Measurements from ENCODE around the gene HERC3. TPM values are rescaled to one million over a fixed set of nuclear protein-coding genes. Genes with fewer than 3 reads are reported as not detected.

HERC3 gene
- total RNA-seq, 1 experiment from 2014 or later, result 10.5 TPM

DNA sequence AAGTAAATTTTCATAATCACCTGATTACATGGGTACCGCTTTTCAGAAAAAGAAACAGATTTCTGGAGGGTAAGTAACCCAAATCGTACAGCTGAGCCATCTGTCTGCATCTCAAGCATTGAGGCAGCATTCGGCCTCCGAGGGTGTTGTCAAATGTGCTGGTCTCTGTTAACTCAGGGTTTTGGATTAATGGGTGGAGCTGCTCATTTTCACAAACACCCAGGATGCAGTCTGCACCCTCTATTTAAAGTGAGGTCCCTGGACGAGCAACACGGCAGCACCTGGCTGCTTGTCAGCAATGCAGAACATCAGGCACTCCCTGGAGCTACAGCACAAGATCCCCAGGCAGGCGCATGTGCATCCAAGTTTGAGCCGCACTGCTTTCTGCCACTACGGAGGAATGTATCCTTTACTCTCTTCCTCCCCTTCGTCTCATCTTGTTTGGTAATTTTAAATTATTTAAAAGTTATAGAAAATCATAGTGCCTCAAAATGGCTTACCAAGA lies 130.0 kb downstream of the HERC3 start:
- BruUV-seq (replicated peaks), result no TSS peak
- no peak overlapping the region for H3K4me3 Mint-ChIP-seq (ENCODE audit: unreplicated experiment)
- POLR2A ChIA-PET, result no interaction called here
- H3K4me3 ChIP-seq (ENCODE audit: low read depth, low read length), result no peak overlapping the region
- H3K9me3 Mint-ChIP-seq (ENCODE audit: unreplicated experiment), result peaks cover 8% of the 10 kb centered on the region
- H3K36me3 Mint-ChIP-seq (ENCODE audit: insufficient read depth, unreplicated experiment), result peaks cover 1% of the 10 kb centered on the region
- H3K27ac Mint-ChIP-seq (ENCODE audit: unreplicated experiment), result no peak overlapping the region
- TF ChIP-seq, protein P1, sequence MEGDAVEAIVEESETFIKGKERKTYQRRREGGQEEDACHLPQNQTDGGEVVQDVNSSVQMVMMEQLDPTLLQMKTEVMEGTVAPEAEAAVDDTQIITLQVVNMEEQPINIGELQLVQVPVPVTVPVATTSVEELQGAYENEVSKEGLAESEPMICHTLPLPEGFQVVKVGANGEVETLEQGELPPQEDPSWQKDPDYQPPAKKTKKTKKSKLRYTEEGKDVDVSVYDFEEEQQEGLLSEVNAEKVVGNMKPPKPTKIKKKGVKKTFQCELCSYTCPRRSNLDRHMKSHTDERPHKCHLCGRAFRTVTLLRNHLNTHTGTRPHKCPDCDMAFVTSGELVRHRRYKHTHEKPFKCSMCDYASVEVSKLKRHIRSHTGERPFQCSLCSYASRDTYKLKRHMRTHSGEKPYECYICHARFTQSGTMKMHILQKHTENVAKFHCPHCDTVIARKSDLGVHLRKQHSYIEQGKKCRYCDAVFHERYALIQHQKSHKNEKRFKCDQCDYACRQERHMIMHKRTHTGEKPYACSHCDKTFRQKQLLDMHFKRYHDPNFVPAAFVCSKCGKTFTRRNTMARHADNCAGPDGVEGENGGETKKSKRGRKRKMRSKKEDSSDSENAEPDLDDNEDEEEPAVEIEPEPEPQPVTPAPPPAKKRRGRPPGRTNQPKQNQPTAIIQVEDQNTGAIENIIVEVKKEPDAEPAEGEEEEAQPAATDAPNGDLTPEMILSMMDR (IDR thresholded peaks at IDR 0.05; ENCODE audit: insufficient read depth in 1 of 2, low read depth in 1 of 2, low read length in 1 of 2, severe bottlenecking in 1 of 2, unreplicated experiment in 1 of 2), result no peak
- CTCF ChIA-PET, result no interaction called here
- intact Hi-C loops (cut with micrococcal nuclease; ENCODE audit: unreplicated experiment), result no loop called here
- H3K27me3 Mint-ChIP-seq (ENCODE audit: insufficient read depth, unreplicated experiment), result no peaks in the 10 kb centered on the region
- H3K4me1 ChIP-seq, result no peaks in the 10 kb centered on the region
- no peaks in the 10 kb centered on the region for H3K27me3 ChIP-seq (replicated peaks; ENCODE audit: control insufficient read depth, insufficient read depth, low read length)
- DNase-seq, result no peak
- H3K4me1 Mint-ChIP-seq (ENCODE audit: low read depth, unreplicated experiment), result no peaks in the 10 kb centered on the region
- peaks cover 3% of the 10 kb centered on the region for H3K9me3 ChIP-seq
- no peaks in the 10 kb centered on the region for H3K36me3 ChIP-seq (ENCODE audit: control insufficient read depth, insufficient read depth, low read length)

DNA sequence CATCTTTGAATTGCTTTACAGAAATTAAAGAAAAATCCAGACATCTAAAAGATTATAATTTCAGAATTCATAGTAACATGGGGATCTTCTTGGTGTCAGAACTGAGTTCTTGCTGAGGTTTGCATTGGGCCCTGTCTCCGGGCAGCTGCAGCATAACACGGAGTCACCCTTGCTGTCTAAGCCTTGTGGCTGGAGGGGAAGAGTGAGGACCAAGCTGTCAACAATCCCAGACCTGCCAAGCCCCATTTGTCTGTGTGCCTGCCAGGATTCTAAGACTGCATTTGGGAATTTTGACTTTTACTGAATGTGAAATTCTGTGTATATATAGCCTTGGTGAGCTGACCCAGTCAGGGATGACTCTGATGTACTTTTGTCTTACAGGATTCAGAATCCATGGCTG lies 130.5 kb downstream of the HERC3 start:
- no TSS peak for BruUV-seq (replicated peaks)
- no peaks in the 10 kb centered on the region for H3K27me3 ChIP-seq (replicated peaks; ENCODE audit: control insufficient read depth, insufficient read depth, low read length)
- no peak overlapping the region for H3K4me3 Mint-ChIP-seq (ENCODE audit: unreplicated experiment)
- intact Hi-C loops (cut with micrococcal nuclease; ENCODE audit: unreplicated experiment), result no loop called here
- peaks cover 3% of the 10 kb centered on the region for H3K9me3 Mint-ChIP-seq (ENCODE audit: unreplicated experiment)
- CTCF ChIA-PET, result no interaction called here
- no peaks in the 10 kb centered on the region for H3K4me1 Mint-ChIP-seq (ENCODE audit: low read depth, unreplicated experiment)
- peaks cover 6% of the 10 kb centered on the region for H3K36me3 Mint-ChIP-seq (ENCODE audit: insufficient read depth, unreplicated experiment)
- H3K36me3 ChIP-seq (ENCODE audit: control insufficient read depth, insufficient read depth, low read length), result no peaks in the 10 kb centered on the region
- H3K4me1 ChIP-seq, result no peaks in the 10 kb centered on the region
- no peak overlapping the region for H3K27ac Mint-ChIP-seq (ENCODE audit: unreplicated experiment)
- no peak overlapping the region for H3K4me3 ChIP-seq (ENCODE audit: low read depth, low read length)
- no peaks in the 10 kb centered on the region for H3K27me3 Mint-ChIP-seq (ENCODE audit: insufficient read depth, unreplicated experiment)
- TF ChIP-seq, protein P1 (IDR thresholded peaks at IDR 0.05; ENCODE audit: insufficient read depth in 1 of 2, low read depth in 1 of 2, low read length in 1 of 2, severe bottlenecking in 1 of 2, unreplicated experiment in 1 of 2), result no peak
- POLR2A ChIA-PET, result no interaction called here
- no peaks in the 10 kb centered on the region for H3K9me3 ChIP-seq
- no peak for DNase-seq

DNA sequence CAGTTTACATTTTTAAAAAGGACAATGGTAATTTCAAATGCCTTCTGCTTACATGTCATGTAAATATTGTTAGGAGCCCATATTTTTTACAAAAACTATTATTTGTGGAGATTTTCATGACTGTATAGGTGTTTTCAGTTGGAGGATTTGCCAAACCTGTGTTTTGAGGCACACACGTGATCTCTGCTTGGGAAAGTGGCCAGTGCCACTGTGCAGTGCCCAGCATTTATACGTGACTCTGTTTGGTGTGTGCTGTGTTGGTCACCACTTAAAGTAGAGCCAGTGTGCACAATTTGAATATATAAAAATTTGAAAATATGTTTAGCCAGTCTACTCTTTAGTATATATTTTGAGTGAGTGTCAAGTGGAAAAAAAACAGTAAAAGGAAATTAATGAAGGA lies 132.1 kb downstream of the HERC3 start:
- DNase-seq, result no peak
- H3K27me3 ChIP-seq (replicated peaks; ENCODE audit: control insufficient read depth, insufficient read depth, low read length), result no peaks in the 10 kb centered on the region
- no peaks in the 10 kb centered on the region for H3K9me3 ChIP-seq
- TF ChIP-seq, protein P1 (IDR thresholded peaks at IDR 0.05; ENCODE audit: insufficient read depth in 1 of 2, low read depth in 1 of 2, low read length in 1 of 2, severe bottlenecking in 1 of 2, unreplicated experiment in 1 of 2), result no peak
- no peaks in the 10 kb centered on the region for H3K4me1 ChIP-seq
- no TSS peak for BruUV-seq (replicated peaks)
- Mint-ChIP-seq H3K36me3 (ENCODE audit: insufficient read depth, unreplicated experiment) (peaks cover 7% of the 10 kb centered on the region), H3K27me3 (ENCODE audit: insufficient read depth, unreplicated experiment) (no peaks in the 10 kb centered on the region), H3K9me3 (ENCODE audit: unreplicated experiment) (no peaks in the 10 kb centered on the region), H3K4me1 (ENCODE audit: low read depth, unreplicated experiment) (no peaks in the 10 kb centered on the region), H3K4me3 (ENCODE audit: unreplicated experiment) (no peak overlapping the region), H3K27ac (ENCODE audit: unreplicated experiment) (no peak overlapping the region)
- intact Hi-C loops (cut with micrococcal nuclease; ENCODE audit: unreplicated experiment), result no loop called here
- ChIA-PET CTCF (interaction anchor here (0.6 kb wide), 1 partner anchor 197 kb away, joined by 3 read pairs; no protein-coding TSS in a partner anchor), POLR2A (no interaction called here)
- H3K36me3 ChIP-seq (ENCODE audit: control insufficient read depth, insufficient read depth, low read length), result no peaks in the 10 kb centered on the region
- H3K4me3 ChIP-seq (ENCODE audit: low read depth, low read length), result no peak overlapping the region

All from Caco-2 (cell line).